Measurements from ENCODE around the gene MAMLD1.

MAMLD1 gene

GRCh38 chrX:150463566-150463965, 100.4 kb downstream of the MAMLD1 start:
- no peaks in the 10 kb centered on the region for H3K9me3 ChIP-seq (ENCODE audit: insufficient read depth, low read depth, low read length)
- H3K4me3 ChIP-seq (ENCODE audit: low read length) = no peak overlapping the region
- H3K36me3 ChIP-seq (ENCODE audit: insufficient read depth, low read length) = no peaks in the 10 kb centered on the region
- WGBS = 100% methylated on average over 1 of the region's 1 CpG
- no peaks in the 10 kb centered on the region for H3K27me3 ChIP-seq (ENCODE audit: insufficient read depth, low read length)
- H3K4me1 ChIP-seq (ENCODE audit: insufficient read depth, low read length) = no peaks in the 10 kb centered on the region
- no peak overlapping the region for H3K9ac ChIP-seq (ENCODE audit: low read depth, low read length)
- H3K27ac ChIP-seq (ENCODE audit: low read depth, low read length) = no peak overlapping the region

- Histone ChIP-seq H3K4me1 (ENCODE audit: insufficient read depth, low read length) (no peaks in the 10 kb centered on the region), H3K27ac (ENCODE audit: low read depth, low read length) (no peak overlapping the region), H3K27me3 (ENCODE audit: insufficient read depth, low read length) (no peaks in the 10 kb centered on the region), H3K9me3 (ENCODE audit: insufficient read depth, low read depth, low read length) (no peaks in the 10 kb centered on the region), H3K36me3 (ENCODE audit: insufficient read depth, low read length) (no peaks in the 10 kb centered on the region), H3K4me3 (ENCODE audit: low read length) (no peak overlapping the region), H3K9ac (ENCODE audit: low read depth, low read length) (no peak overlapping the region)
- WGBS = 93% methylated on average over 6 of the region's 6 CpGs
These were observed 100.9 kb downstream of the MAMLD1 start for GRCh38 chrX:150464001-150464400.

GRCh38 chrX:150465326-150465725, 102.2 kb downstream of the MAMLD1 start:
- Histone ChIP-seq H3K9me3 (ENCODE audit: insufficient read depth, low read depth, low read length) (no peaks in the 10 kb centered on the region), H3K4me1 (ENCODE audit: insufficient read depth, low read length) (no peaks in the 10 kb centered on the region), H3K9ac (ENCODE audit: low read depth, low read length) (no peak overlapping the region), H3K27me3 (ENCODE audit: insufficient read depth, low read length) (no peaks in the 10 kb centered on the region; the same call in 1 of the 2 replicates), H3K36me3 (ENCODE audit: insufficient read depth, low read length) (no peaks in the 10 kb centered on the region), H3K27ac (ENCODE audit: low read depth, low read length) (no peak overlapping the region), H3K4me3 (ENCODE audit: low read length) (no peak overlapping the region)
- WGBS = 86% methylated on average over 4 of the region's 5 CpGs

GRCh38 chrX:150465881-150466775, 103.0 kb downstream of the MAMLD1 start:
- 95% methylated on average over 15 of the region's 15 CpGs for WGBS
- Histone ChIP-seq H3K4me3 (ENCODE audit: low read length) (no peak overlapping the region), H3K9ac (ENCODE audit: low read depth, low read length) (no peak overlapping the region), H3K36me3 (ENCODE audit: insufficient read depth, low read length) (no peaks in the 10 kb centered on the region), H3K9me3 (ENCODE audit: insufficient read depth, low read depth, low read length) (no peaks in the 10 kb centered on the region), H3K27me3 (ENCODE audit: insufficient read depth, low read length) (no peaks in the 10 kb centered on the region; the same call in 1 of the 2 replicates), H3K27ac (ENCODE audit: low read depth, low read length) (no peak overlapping the region), H3K4me1 (ENCODE audit: insufficient read depth, low read length) (no peaks in the 10 kb centered on the region)

- WGBS = 98% methylated on average over 4 of the region's 4 CpGs
- no peak overlapping the region for H3K4me3 ChIP-seq (ENCODE audit: low read length)
- H3K36me3 ChIP-seq (ENCODE audit: insufficient read depth, low read length) = no peaks in the 10 kb centered on the region
- no peaks in the 10 kb centered on the region; the same call in 1 of the 2 replicates for H3K27me3 ChIP-seq (ENCODE audit: insufficient read depth, low read length)
- H3K27ac ChIP-seq (ENCODE audit: low read depth, low read length) = no peak overlapping the region
- H3K9me3 ChIP-seq (ENCODE audit: insufficient read depth, low read depth, low read length) = no peaks in the 10 kb centered on the region
- H3K4me1 ChIP-seq (ENCODE audit: insufficient read depth, low read length) = no peaks in the 10 kb centered on the region
- no peak overlapping the region for H3K9ac ChIP-seq (ENCODE audit: low read depth, low read length)
These were observed 109.2 kb downstream of the MAMLD1 start for GRCh38 chrX:150472306-150472705.

- WGBS = 94% methylated on average over 8 of the region's 8 CpGs
- Histone ChIP-seq H3K4me1 (ENCODE audit: insufficient read depth, low read length) (no peaks in the 10 kb centered on the region), H3K27ac (ENCODE audit: low read depth, low read length) (no peak overlapping the region), H3K4me3 (ENCODE audit: low read length) (no peak overlapping the region), H3K36me3 (ENCODE audit: insufficient read depth, low read length) (no peaks in the 10 kb centered on the region), H3K9ac (ENCODE audit: low read depth, low read length) (no peak overlapping the region), H3K9me3 (ENCODE audit: insufficient read depth, low read depth, low read length) (no peaks in the 10 kb centered on the region), H3K27me3 (ENCODE audit: insufficient read depth, low read length) (no peaks in the 10 kb centered on the region; the same call in 1 of the 2 replicates)
These were observed 110.3 kb downstream of the MAMLD1 start for GRCh38 chrX:150473371-150473770.

- WGBS = 93% methylated on average over 2 of the region's 2 CpGs
These were observed 112.3 kb downstream of the MAMLD1 start for GRCh38 chrX:150475461-150475860.

GRCh38 chrX:150476164-150476699, 113.1 kb downstream of the MAMLD1 start:
- 90% methylated on average over 5 of the region's 6 CpGs for WGBS
- no peaks in the 10 kb centered on the region for H3K27me3 ChIP-seq (ENCODE audit: insufficient read depth, low read length)
- H3K36me3 ChIP-seq (ENCODE audit: insufficient read depth, low read length) = no peaks in the 10 kb centered on the region
- no peak overlapping the region for H3K27ac ChIP-seq (ENCODE audit: low read depth, low read length)
- H3K4me1 ChIP-seq (ENCODE audit: insufficient read depth, low read length) = no peaks in the 10 kb centered on the region
- no peak overlapping the region for H3K4me3 ChIP-seq (ENCODE audit: low read length)
- no peaks in the 10 kb centered on the region for H3K9me3 ChIP-seq (ENCODE audit: insufficient read depth, low read depth, low read length)
- no peak overlapping the region for H3K9ac ChIP-seq (ENCODE audit: low read depth, low read length)

More at GRCh38 chrX:150475461-150475860, 112.3 kb downstream of the MAMLD1 start:
- H3K36me3 ChIP-seq (ENCODE audit: insufficient read depth, low read length) = no peaks in the 10 kb centered on the region
- no peaks in the 10 kb centered on the region for H3K9me3 ChIP-seq (ENCODE audit: insufficient read depth, low read depth, low read length)
- H3K9ac ChIP-seq (ENCODE audit: low read depth, low read length) = no peak overlapping the region
- no peaks in the 10 kb centered on the region for H3K4me1 ChIP-seq (ENCODE audit: insufficient read depth, low read length)
- no peak overlapping the region for H3K27ac ChIP-seq (ENCODE audit: low read depth, low read length)
- H3K4me3 ChIP-seq (ENCODE audit: low read length) = no peak overlapping the region
- no peaks in the 10 kb centered on the region for H3K27me3 ChIP-seq (ENCODE audit: insufficient read depth, low read length)

- Histone ChIP-seq H3K4me3 (ENCODE audit: low read length) (no peak overlapping the region), H3K4me1 (ENCODE audit: insufficient read depth, low read length) (no peaks in the 10 kb centered on the region), H3K27ac (ENCODE audit: low read depth, low read length) (no peak overlapping the region), H3K27me3 (ENCODE audit: insufficient read depth, low read length) (no peaks in the 10 kb centered on the region), H3K9ac (ENCODE audit: low read depth, low read length) (no peak overlapping the region), H3K36me3 (ENCODE audit: insufficient read depth, low read length) (no peaks in the 10 kb centered on the region), H3K9me3 (ENCODE audit: insufficient read depth, low read depth, low read length) (no peaks in the 10 kb centered on the region)
- 73% methylated on average over 10 of the region's 10 CpGs for WGBS
These were observed 114.3 kb downstream of the MAMLD1 start for GRCh38 chrX:150477371-150477770.

- Histone ChIP-seq H3K36me3 (ENCODE audit: insufficient read depth, low read length) (no peaks in the 10 kb centered on the region), H3K4me1 (ENCODE audit: insufficient read depth, low read length) (no peaks in the 10 kb centered on the region), H3K9ac (ENCODE audit: low read depth, low read length) (no peak overlapping the region), H3K4me3 (ENCODE audit: low read length) (no peak overlapping the region), H3K9me3 (ENCODE audit: insufficient read depth, low read depth, low read length) (no peaks in the 10 kb centered on the region), H3K27me3 (ENCODE audit: insufficient read depth, low read length) (no peaks in the 10 kb centered on the region), H3K27ac (ENCODE audit: low read depth, low read length) (no peak overlapping the region)
- 92% methylated on average over 10 of the region's 13 CpGs for WGBS
These were observed 115.7 kb downstream of the MAMLD1 start for GRCh38 chrX:150478496-150479492.

All from HUES64 (cell line).